GM19023 (cell line): ENCODE data around the gene SPATS2L.
"Not testable (repeated sequence)": the region's sequence is repeated elsewhere in the genome, so short reads cannot be mapped to it uniquely, and the experiment has no call there.

Experiments used
- ATAC-seq: cut with Tn5 transposase; IDR thresholded peaks from one replicate; pipeline ENCODE4 v1.9.1; 2021; ENCODE audit warnings: mild to moderate bottlenecking, moderate library complexity; ENCODE audit not compliant: unreplicated experiment

SPATS2L gene

GRCh38 chr2:200319548-200320337, 13.2 kb downstream of the SPATS2L start:
- ATAC-seq, result no peak

GRCh38 chr2:200320344-200320743, 13.9 kb downstream of the SPATS2L start:
- ATAC-seq, result no peak

GRCh38 chr2:200320991-200321390, 14.5 kb downstream of the SPATS2L start:
- ATAC-seq, result no peak

GRCh38 chr2:200321780-200322534, 15.5 kb downstream of the SPATS2L start:
- no peak for ATAC-seq

GRCh38 chr2:200322607-200323006, 16.1 kb downstream of the SPATS2L start:
- ATAC-seq, result no peak

- no peak for ATAC-seq
These were observed 17.9 kb downstream of the SPATS2L start for GRCh38 chr2:200324362-200324761.

- ATAC-seq, result no peak
These were observed 22.9 kb downstream of the SPATS2L start for GRCh38 chr2:200329384-200329783.

- no peak for ATAC-seq
These were observed 23.3 kb downstream of the SPATS2L start for GRCh38 chr2:200329798-200330197.

- ATAC-seq, result no peak
These were observed 24.0 kb downstream of the SPATS2L start for GRCh38 chr2:200330351-200331060.

- ATAC-seq, result no peak
These were observed 24.5 kb downstream of the SPATS2L start for GRCh38 chr2:200331061-200331400.

- no peak for ATAC-seq
These were observed 29.2 kb downstream of the SPATS2L start for GRCh38 chr2:200335657-200336056.

- ATAC-seq, result no peak
These were observed 30.6 kb downstream of the SPATS2L start for GRCh38 chr2:200336980-200337615.

- no peak for ATAC-seq
These were observed 31.1 kb downstream of the SPATS2L start for GRCh38 chr2:200337621-200338020.

- ATAC-seq, result no peak
These were observed 32.2 kb downstream of the SPATS2L start for GRCh38 chr2:200338692-200339091.

GRCh38 chr2:200340508-200341224, 34.2 kb downstream of the SPATS2L start:
- ATAC-seq, result no peak

- no peak for ATAC-seq
These were observed 34.9 kb downstream of the SPATS2L start for GRCh38 chr2:200341376-200341775.

- no peak for ATAC-seq
These were observed 35.7 kb downstream of the SPATS2L start for GRCh38 chr2:200342235-200342634.

GRCh38 chr2:200342654-200343053, 36.2 kb downstream of the SPATS2L start:
- no peak for ATAC-seq

GRCh38 chr2:200344202-200344601, 37.7 kb downstream of the SPATS2L start:
- not testable (repeated sequence) for ATAC-seq

- no peak for ATAC-seq
These were observed 39.5 kb downstream of the SPATS2L start for GRCh38 chr2:200345975-200346374.

GRCh38 chr2:200347301-200347700, 40.8 kb downstream of the SPATS2L start:
- ATAC-seq, result no peak
